Epithelial cell of proximal tubule (primary cell): ENCODE data around the gene PCARE. TPM values are rescaled to one million over a fixed set of nuclear protein-coding genes. Genes with fewer than 3 reads are reported as not detected.

ENCODE experiments used
- DNase-seq: peaks from one replicate; pipeline ENCODE4 v3.0.0-alpha.2; 2011; ENCODE audit warnings: low read depth
- H3K4me3 ChIP-seq: 2 replicates; pipeline ENCODE4 v1.5.1; 2011; ENCODE audit warnings: low read depth, mild to moderate bottlenecking, low read length
- total RNA-seq: library from RNA; depleted of rRNA; stranded (reverse); fragments of >200 nt; gene quantifications from 2 replicates; pipeline ENCODE4 v1.2.3, GENCODE V29; 2015
- TF ChIP-seq, protein P1 (sequence below): conservative IDR thresholded peaks from 2 replicates; pipeline ENCODE4 v1.5.1; 2012; ENCODE audit warnings: low read depth, mild to moderate bottlenecking, low read length

Gene PCARE
- total RNA-seq, 1 donor from 2014 or later = not detected

DNA sequence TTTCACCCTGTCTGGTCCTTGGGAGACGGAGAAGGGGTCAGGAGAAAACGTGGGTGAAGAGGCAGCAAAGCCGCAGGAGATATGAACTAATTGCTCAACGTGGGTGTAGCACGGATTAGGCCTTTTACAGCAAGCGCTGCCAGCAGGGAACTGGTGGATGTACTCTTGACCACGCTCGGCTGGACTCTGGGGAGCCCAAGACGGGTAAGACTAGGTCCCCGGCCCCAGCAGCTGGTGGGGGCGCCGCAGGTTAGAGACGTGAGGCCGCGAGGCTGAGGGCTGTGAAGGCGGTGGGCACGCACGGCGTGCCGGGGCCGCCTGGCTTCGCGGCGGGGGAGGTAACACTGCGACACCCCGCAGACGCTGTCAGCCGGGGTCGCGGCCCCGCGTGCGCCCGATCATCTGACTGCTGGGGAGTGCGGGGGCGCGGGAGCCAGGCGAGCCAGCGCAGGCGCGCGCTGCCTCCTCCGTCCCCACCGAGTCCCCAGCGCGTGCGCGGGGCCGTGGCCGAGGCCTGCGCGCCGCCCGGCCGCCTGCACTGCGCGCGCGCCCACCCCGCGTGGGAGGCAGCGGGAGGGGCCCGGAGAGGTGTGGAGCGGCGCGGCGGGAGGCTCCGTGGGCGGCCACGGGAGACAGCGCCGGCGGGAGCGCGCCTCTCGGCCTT, 40.8 kb upstream of the PCARE start, which contains the start of gene CLIP4:
TSS of gene CLIP4 (plus strand) at position 470 of the 664 bp plus-strand sequence. CDS start 5,974 bp downstream, outside the sequence.
- no peak for DNase-seq
- peak within 1 kb of the TSS; percentile 74 for H3K4me3 ChIP-seq
- TF ChIP-seq, protein P1, sequence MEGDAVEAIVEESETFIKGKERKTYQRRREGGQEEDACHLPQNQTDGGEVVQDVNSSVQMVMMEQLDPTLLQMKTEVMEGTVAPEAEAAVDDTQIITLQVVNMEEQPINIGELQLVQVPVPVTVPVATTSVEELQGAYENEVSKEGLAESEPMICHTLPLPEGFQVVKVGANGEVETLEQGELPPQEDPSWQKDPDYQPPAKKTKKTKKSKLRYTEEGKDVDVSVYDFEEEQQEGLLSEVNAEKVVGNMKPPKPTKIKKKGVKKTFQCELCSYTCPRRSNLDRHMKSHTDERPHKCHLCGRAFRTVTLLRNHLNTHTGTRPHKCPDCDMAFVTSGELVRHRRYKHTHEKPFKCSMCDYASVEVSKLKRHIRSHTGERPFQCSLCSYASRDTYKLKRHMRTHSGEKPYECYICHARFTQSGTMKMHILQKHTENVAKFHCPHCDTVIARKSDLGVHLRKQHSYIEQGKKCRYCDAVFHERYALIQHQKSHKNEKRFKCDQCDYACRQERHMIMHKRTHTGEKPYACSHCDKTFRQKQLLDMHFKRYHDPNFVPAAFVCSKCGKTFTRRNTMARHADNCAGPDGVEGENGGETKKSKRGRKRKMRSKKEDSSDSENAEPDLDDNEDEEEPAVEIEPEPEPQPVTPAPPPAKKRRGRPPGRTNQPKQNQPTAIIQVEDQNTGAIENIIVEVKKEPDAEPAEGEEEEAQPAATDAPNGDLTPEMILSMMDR = no peak

DNA sequence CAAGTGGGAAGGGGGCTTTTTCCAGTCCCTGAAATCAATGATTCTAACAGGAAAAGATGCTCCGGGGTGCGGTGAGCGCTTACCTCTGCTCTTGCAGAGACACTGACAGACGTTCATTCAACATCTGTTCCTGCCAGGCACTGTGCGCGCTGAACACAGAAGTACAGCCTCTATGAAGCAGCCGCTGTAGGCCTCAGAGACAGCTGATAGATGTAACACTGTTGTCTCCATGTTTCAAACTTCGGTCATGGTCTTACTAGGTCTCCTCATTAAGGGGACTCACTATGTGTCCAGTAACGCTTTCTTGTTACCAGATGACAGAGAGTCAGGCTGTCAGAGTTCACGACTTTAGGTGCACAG, 40.2 kb upstream of the PCARE start:
- H3K4me3 ChIP-seq = peak overlapping the region; percentile 74
- no peak for DNase-seq
- TF ChIP-seq, protein P1 = no peak

DNA sequence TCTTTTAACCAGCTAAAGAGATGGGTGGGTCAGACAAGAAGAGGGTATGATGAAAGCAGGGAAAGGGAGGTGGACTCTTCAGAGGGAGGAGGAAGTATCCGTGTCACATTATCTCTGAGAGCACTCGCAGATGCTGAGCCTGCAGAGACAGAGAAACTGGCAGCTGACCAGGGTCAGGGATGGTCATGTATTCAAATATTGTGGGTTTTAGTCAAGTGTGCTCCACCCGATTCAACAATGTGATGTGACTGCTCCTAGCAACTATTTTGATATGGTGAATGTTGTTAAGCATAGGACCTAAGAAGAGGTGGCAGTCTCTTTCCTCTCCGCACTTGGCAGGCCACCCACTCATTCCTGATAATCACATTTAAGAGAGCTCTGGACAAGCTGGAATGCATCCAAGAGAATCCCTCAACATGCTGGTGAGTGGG, 39.6 kb upstream of the PCARE start:
- no peak overlapping the region for H3K4me3 ChIP-seq
- TF ChIP-seq, protein P1 = no peak
- no peak for DNase-seq

DNA sequence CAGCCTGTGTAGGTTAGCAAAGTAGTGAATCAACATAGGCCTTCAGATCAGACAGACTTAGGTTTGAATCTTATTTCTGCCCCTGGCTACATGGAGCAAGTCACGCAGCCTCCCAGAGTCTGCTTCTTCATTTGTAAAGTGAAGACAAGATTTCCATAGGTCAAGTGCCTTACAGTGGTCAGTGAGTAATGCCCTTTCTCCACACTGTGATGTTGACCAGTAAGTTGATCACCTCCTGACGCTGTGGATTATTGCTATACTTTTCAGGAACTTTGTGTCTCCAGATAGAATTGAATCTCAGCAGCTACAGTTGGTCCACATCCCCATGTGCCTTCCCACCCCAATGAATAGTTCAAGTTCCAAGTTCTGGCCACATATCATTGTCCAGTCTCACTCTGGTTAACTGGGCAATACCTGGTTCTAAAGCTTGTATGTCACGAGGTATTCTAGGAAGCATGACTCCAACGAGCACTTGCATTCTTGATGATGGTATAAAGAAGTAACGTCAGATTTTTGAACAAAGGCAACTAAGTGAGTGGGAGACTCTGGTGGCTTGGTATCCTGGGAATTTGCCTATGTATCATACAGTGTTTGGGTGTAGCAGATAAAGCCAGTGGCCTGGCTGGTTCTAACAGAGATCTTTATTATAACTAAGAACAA, 38.8 kb upstream of the PCARE start:
- DNase-seq = no peak
- no peak overlapping the region for H3K4me3 ChIP-seq
- TF ChIP-seq, protein P1 = no peak

DNA sequence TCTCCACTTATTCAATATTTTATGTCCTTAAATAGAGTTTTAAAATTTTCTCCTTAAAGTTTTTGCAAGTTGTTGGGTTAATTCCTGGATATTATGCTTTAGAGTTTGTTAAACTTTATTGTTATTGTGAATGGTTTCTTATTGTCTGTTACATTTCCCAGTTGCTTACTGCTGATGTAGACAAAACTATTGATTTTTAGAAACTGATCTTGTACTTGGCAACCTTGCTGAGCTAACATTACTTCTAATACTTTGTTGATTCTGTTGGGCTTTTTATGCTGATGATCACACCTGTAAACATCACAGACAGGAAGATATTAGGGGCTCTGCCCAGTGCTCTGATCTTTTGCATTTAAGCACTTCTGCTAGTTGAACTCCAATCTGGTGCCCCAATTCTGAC, 38.1 kb upstream of the PCARE start:
- no peak overlapping the region for H3K4me3 ChIP-seq
- TF ChIP-seq, protein P1 = no peak
- DNase-seq = no peak

DNA sequence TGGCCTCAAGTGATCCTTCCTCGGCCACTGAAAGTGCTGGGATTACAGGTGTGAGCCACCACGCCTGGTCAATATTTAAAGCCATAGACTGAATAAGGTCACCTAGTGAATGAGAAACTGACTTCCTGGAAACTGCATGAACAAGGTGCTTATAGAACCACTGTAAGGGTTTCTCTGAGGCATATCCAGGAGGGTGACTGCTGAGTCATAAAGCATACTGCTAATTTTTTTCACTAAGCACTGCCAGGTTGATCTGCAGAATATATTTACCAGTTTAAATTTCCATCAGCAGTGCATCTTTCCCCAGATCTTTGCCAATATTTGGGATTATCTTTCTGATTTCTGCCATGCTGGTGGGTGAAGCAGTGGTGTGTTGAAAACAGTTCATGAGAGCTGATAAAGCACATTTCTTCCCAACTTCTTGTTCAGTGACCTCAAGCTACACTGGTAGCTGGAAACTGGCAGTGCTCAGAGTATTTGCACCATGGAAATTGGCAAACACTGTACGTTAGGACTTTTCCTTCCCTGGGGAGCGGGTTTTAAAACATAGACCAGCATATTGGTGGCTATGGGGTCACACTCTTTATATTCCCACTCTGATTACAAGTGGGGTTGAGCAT, 36.7 kb upstream of the PCARE start:
- TF ChIP-seq, protein P1 = no peak
- DNase-seq = no peak
- no peak overlapping the region for H3K4me3 ChIP-seq
